Activated CD4-positive, alpha-beta T cell treated with anti-CD3 and anti-CD28 coated beads for 36 hours (primary cell): ENCODE results near the gene FPGT. TPM values are rescaled to one million over a fixed set of nuclear protein-coding genes. Genes with fewer than 3 reads are reported as not detected.

Experiments used
- total RNA-seq, 2 experiments: library from RNA; stranded (reverse); gene quantifications; one replicate each; pipeline ENCODE4 v1.2.3, GENCODE V29; 2021

Gene FPGT
- total RNA-seq, 2 experiments from 2014 or later: 12.5 to 13.9 TPM

Other genes with a start within 250 kb of the FPGT start
- gene LRRIQ3, start 66 bp upstream of the FPGT start, total RNA-seq: 1 to 10 TPM; 1.9 to 2.7 TPM
- gene TNNI3K, start 37.1 kb downstream of the FPGT start, total RNA-seq: under 1 TPM; 0.37 to 0.59 TPM